Gastrocnemius medialis (tissue), 4 donors: ENCODE measurements around the gene ARHGAP24.

ENCODE experiments used
- CTCF ChIP-seq, 5 experiments: fragments of 450-650 bp in 3 of 5; fragments of 200-600 bp in 2 of 5; sonication (generic) in 2 of 5; IDR thresholded peaks in 4 of 5; conservative IDR thresholded peaks in 1 of 5; 1 replicate in 4 of 5; 2 replicates in 1 of 5; pipeline ENCODE4 v1.5.1; 2016 to 2019; ENCODE audit warnings: antibody characterized with exemption in 5 of 5, mild to moderate bottlenecking in 3 of 5, moderate library complexity in 3 of 5
- POLR2A ChIP-seq, 2 donors: fragments of 450-650 bp; IDR thresholded peaks; one replicate each; pipeline ENCODE4 v1.6.1; 2017; ENCODE audit warnings: antibody characterized with exemption in 2 of 2, mild to moderate bottlenecking in 2 of 2, moderate library complexity in 2 of 2

GRCh38 chr4:85603437-85604336 lies 128.7 kb downstream of the ARHGAP24 start:
- no peak for TF ChIP-seq POLR2A (IDR thresholded peaks at IDR 0.05)
- no peak for TF ChIP-seq CTCF (IDR thresholded peaks at IDR 0.05 in 4 of 5, conservative IDR thresholded peaks at IDR 0.05 in 1 of 5)
